PC-9 (cell line): ENCODE results near the gene SEC14L3.

Experiments used
- EZH2 ChIP-seq: fragments of 200-600 bp; sonication (generic); IDR thresholded peaks from 2 replicates; pipeline ENCODE4 v1.8.0; 2017; ENCODE audit warnings: antibody characterized with exemption, low read depth
- TF ChIP-seq, protein P1 (sequence below): fragments of 200-600 bp; sonication (generic); conservative IDR thresholded peaks from 2 replicates; pipeline ENCODE4 v1.6.1; 2017; ENCODE audit warnings: mixed run types, antibody characterized with exemption, mild to moderate bottlenecking, moderate library complexity

DNA sequence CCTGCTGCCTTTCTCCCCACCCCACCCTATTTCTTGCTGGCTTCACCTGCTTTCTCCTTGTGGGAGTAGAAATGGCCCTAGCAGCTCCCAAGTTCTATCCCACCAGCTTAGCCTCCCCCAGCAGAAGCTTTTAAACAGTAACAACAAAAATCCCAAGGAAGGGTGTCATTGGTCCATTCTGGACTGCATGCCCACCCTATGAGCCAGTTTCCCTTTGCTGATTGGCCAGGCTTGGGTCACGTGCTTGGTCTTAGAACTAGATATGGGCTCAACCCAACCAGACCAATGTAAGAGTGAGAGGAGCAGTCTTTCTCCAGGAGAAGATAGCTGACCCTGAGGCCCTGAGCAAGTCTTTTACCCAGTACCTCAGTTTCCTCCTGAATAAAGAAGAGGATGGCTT is 43.9 kb downstream of the SEC14L3 start:
- TF ChIP-seq, protein P1, sequence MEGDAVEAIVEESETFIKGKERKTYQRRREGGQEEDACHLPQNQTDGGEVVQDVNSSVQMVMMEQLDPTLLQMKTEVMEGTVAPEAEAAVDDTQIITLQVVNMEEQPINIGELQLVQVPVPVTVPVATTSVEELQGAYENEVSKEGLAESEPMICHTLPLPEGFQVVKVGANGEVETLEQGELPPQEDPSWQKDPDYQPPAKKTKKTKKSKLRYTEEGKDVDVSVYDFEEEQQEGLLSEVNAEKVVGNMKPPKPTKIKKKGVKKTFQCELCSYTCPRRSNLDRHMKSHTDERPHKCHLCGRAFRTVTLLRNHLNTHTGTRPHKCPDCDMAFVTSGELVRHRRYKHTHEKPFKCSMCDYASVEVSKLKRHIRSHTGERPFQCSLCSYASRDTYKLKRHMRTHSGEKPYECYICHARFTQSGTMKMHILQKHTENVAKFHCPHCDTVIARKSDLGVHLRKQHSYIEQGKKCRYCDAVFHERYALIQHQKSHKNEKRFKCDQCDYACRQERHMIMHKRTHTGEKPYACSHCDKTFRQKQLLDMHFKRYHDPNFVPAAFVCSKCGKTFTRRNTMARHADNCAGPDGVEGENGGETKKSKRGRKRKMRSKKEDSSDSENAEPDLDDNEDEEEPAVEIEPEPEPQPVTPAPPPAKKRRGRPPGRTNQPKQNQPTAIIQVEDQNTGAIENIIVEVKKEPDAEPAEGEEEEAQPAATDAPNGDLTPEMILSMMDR, result no peak
- no peak for TF ChIP-seq EZH2
